ENCODE data around the gene PANK4.

Gene PANK4

GRCh38 chr1:2528016-2528415, 1.6 kb upstream of the PANK4 start:
- no peak for DNase-seq

- DNase-seq: no peak
Measured at GRCh38 chr1:2527556-2527860, 1.1 kb upstream of the PANK4 start.

GRCh38 chr1:2526824-2527555, 594 bp upstream of the PANK4 start:
- no peak for DNase-seq

- DNase-seq: no peak
Measured at GRCh38 chr1:2525572-2525919, 850 bp downstream of the PANK4 start.

- no peak for DNase-seq
Measured at GRCh38 chr1:2523891-2524609, 2.3 kb downstream of the PANK4 start.

- DNase-seq: no peak
Measured at GRCh38 chr1:2523191-2523890, 3.1 kb downstream of the PANK4 start.

- DNase-seq: no peak
Measured at GRCh38 chr1:2522230-2522629, 4.2 kb downstream of the PANK4 start.

- DNase-seq: no peak
Measured at GRCh38 chr1:2520806-2521205, 5.6 kb downstream of the PANK4 start.

GRCh38 chr1:2520206-2520605, 6.2 kb downstream of the PANK4 start:
- DNase-seq: no peak

GRCh38 chr1:2519729-2520128, 6.7 kb downstream of the PANK4 start:
- DNase-seq: no peak

GRCh38 chr1:2519029-2519685, 7.2 kb downstream of the PANK4 start:
- no peak for DNase-seq

- DNase-seq: no peak
Measured at GRCh38 chr1:2518528-2518927, 7.9 kb downstream of the PANK4 start.

GRCh38 chr1:2517966-2518365, 8.4 kb downstream of the PANK4 start:
- no peak for DNase-seq

- DNase-seq: no peak
Measured at GRCh38 chr1:2516946-2517345, 9.4 kb downstream of the PANK4 start.

GRCh38 chr1:2516124-2516523, 10.3 kb downstream of the PANK4 start:
- no peak for DNase-seq

GRCh38 chr1:2515763-2516080, 10.7 kb downstream of the PANK4 start:
- no peak for DNase-seq

- no peak for DNase-seq
Measured at GRCh38 chr1:2514863-2515762, 11.3 kb downstream of the PANK4 start.

- DNase-seq: no peak
Measured at GRCh38 chr1:2513939-2514652, 12.3 kb downstream of the PANK4 start.

- DNase-seq: no peak
Measured at GRCh38 chr1:2512862-2513421, 13.5 kb downstream of the PANK4 start.

GRCh38 chr1:2510366-2511155, 15.8 kb downstream of the PANK4 start:
- no peak for DNase-seq

- no peak for DNase-seq
Measured at GRCh38 chr1:2509589-2509988, 16.8 kb downstream of the PANK4 start.

Data from SIG-M5 (cell line).